NT2/D1 (cell line): ENCODE data around the gene TRABD2A.

Experiments used
- SUZ12 ChIP-seq: IDR thresholded peaks from 2 replicates; pipeline ENCODE4 v1.6.1; 2011; ENCODE audit not compliant: insufficient read length, insufficient read depth; ENCODE audit errors: extremely low read depth
- YY1 ChIP-seq: IDR thresholded peaks from 2 replicates; pipeline ENCODE4 v1.6.1; 2011; ENCODE audit not compliant: insufficient read length, insufficient read depth

DNA sequence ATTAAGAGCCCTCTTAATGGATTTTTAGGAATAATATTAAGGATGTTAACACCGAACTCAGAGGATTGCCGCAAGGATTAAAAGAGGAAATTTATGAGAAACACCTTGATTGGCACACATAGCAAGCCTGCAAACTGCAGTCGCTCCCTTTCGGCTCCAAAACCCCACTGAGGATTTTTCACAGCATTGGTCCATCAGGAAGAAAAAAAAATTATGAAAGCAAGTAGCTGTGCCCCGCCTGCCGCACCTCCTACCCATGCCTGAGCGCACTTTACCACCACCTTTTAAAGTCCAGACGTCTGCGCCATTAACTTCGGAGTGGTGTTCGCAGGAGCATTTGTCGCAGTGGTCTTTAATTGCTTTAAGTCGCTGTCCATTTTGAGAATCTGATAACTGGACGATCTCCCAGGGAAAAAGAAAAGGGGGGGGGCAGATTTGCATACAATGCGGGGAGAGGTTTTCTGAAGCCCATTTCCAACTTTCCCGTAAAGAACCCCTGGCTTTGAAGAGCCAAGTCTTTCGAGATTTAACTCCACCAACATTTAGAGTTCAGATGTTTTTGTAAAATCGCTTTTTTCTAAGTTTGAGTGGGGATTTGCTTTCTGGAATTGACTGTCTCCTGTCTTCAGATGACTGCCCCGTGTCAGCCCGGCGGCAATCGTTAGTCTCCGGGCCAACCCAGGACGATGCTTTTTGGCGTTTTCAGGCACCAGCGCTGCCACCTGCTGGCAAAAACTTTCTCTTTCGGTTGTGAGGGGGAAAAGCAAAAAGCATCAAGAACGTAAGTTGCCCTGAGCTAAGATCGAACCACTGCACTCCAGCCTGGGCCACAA is 913 bp upstream of the TRABD2A start:
- no peak for TF ChIP-seq SUZ12
- TF ChIP-seq YY1: no peak
